T-cell (primary cell): ENCODE results near the gene RSBN1. TPM values are rescaled to one million over a fixed set of nuclear protein-coding genes. Genes with fewer than 3 reads are reported as not detected.

Source experiments
- ATAC-seq, 4 experiments: fragments of 200-7000 bp in 3 of 4; fragments of 150-1000 bp in 1 of 4; cut with Tn5 transposase; replicated peaks in 1 of 4; 1 replicate in 3 of 4; 2 replicates in 1 of 4; pipeline ENCODE4 v1.10.0; 2021; ENCODE audit warnings: moderate library complexity in 3 of 4, mild to moderate bottlenecking in 2 of 4, moderate number of reproducible peaks in 1 of 4
- CTCF ChIA-PET, 2 donors: fragments of 300-600 bp; sonication (Branson Sonifier 250); formaldehyde crosslinking; loops; one replicate each; lab custom pipeline; 2022; ENCODE audit warnings: antibody characterized with exemption in 2 of 2; lab: Charles Lee
- POLR2A ChIA-PET, 2 donors: fragments of 300-600 bp; sonication (Branson Sonifier 250); formaldehyde crosslinking; loops; one replicate each; lab custom pipeline; 2022; ENCODE audit warnings: antibody characterized with exemption in 2 of 2; lab: Charles Lee
- DNase-seq, 35 experiments: peaks; one replicate each; pipeline versions ENCODE4 v3.0.0 to v3.0.0-alpha.2; 2013 to 2023
- H3K27ac ChIP-seq: one replicate; pipeline ENCODE4 v1.5.1; 2013; ENCODE audit warnings: low read length
- H3K27me3 ChIP-seq, 2 experiments: replicated peaks in 1 of 2; 1 replicate in 1 of 2; 2 replicates in 1 of 2; pipeline versions ENCODE4 v1.6.1 to v1.7.0; 2013; ENCODE audit warnings: low read length in 1 of 2, mixed read lengths in 1 of 2; ENCODE audit not compliant: control insufficient read depth in 2 of 2, insufficient read depth in 2 of 2; ENCODE audit errors: extremely low read depth in 1 of 2
- H3K36me3 ChIP-seq, 2 donors: 1 replicate in 1 of 2; 2 replicates in 1 of 2; pipeline versions ENCODE4 v1.6.1 to v1.7.0; 2013; ENCODE audit warnings: low read length in 1 of 2; ENCODE audit not compliant: control insufficient read depth in 2 of 2, insufficient read depth in 1 of 2; ENCODE audit errors: extremely low read depth in 1 of 2
- H3K4me1 ChIP-seq, 2 experiments: 1 replicate in 1 of 2; 2 replicates in 1 of 2; pipeline versions ENCODE4 v1.6.1 to v1.7.0; 2013; ENCODE audit warnings: low read length in 2 of 2, mixed read lengths in 1 of 2; ENCODE audit not compliant: insufficient read depth in 2 of 2, control insufficient read depth in 1 of 2; ENCODE audit errors: extremely low read depth in 1 of 2
- H3K4me3 ChIP-seq, 2 donors: 1 replicate in 1 of 2; 2 replicates in 1 of 2; pipeline versions ENCODE4 v1.5.1 to v1.7.0; 2013; ENCODE audit warnings: mild to moderate bottlenecking in 2 of 2, low read length in 1 of 2, moderate library complexity in 1 of 2; ENCODE audit not compliant: control insufficient read depth in 1 of 2; ENCODE audit errors: extremely low read depth in 1 of 2
- H3K9me3 ChIP-seq: 2 replicates; pipeline ENCODE4 v1.7.0; 2013
- H3K27ac Mint-ChIP-seq, 2 donors: one replicate each; pipeline ENCODE4 v1.8.0; 2020 to 2021; ENCODE audit warnings: mild to moderate bottlenecking in 2 of 2, mixed read lengths in 2 of 2
- H3K27me3 Mint-ChIP-seq, 2 donors: one replicate each; pipeline ENCODE4 v1.8.0; 2021 to 2022; ENCODE audit warnings: mixed read lengths in 2 of 2
- H3K36me3 Mint-ChIP-seq: one replicate; pipeline ENCODE4 v1.8.0; 2021; ENCODE audit warnings: mixed read lengths
- H3K4me1 Mint-ChIP-seq, 3 donors: one replicate each; pipeline ENCODE4 v1.8.0; 2020 to 2022; ENCODE audit warnings: mixed read lengths in 3 of 3, mild to moderate bottlenecking in 1 of 3
- H3K4me3 Mint-ChIP-seq, 3 donors: one replicate each; pipeline ENCODE4 v1.8.0; 2020 to 2022; ENCODE audit warnings: mild to moderate bottlenecking in 3 of 3, mixed read lengths in 3 of 3, moderate library complexity in 3 of 3
- H3K9me3 Mint-ChIP-seq, 3 donors: one replicate each; pipeline ENCODE4 v1.8.0; 2020 to 2022; ENCODE audit warnings: mixed read lengths in 3 of 3
- WGBS: methylation state at CpG from one replicate; pipeline ENCODE4 v1.1.5; 2013; ENCODE audit warnings: missing lambda C conversion rate; ENCODE audit not compliant: insufficient coverage; 5-methylcytosine and 5-hydroxymethylcytosine counted together
- total RNA-seq, 35 experiments: library from RNA in 6 of 35; stranded (reverse) in 6 of 35; fragments of 120-200 nt in 1 of 35; gene quantifications; one replicate each; pipeline versions ENCODE4 v1.2.1 to v1.2.4 and lab custom pipeline; 2013 to 2026

The RSBN1 gene
- total RNA-seq, 5 donors from 2014 or later (not counting 1 experiment from before 2014, with no cell fraction given), result 43.9 to 49.9 (median 45.1) TPM

DNA sequence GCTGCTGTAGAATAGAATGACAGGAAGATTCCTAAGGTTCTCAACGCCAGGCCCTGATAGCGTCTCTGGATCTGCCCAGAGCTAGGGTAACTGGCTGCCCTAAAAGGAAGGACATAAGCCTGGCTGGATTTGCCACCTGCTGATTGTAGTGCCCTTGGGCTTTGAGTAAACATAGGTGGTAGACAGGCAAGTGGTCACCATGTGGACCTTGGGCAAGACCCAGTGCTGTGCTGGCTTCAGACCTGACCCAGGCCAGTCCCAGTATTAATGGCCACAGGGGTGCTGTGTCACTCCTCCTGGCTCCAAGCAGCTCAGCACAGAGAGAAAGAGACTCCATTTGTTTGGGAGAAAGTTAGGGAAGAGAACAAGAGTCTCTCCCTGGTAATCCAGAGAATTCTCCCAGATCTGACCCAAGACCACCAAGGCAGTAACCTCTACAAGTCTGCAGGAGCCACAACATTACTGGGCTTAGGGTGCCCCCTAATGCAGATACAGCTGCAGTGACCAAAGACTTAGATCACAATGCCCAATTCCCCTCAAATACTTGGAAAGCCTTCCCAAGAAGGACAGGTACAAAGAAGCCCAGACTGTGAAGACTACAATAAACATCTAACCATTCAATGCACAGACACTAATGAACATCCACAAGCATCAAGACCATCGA is 97.5 kb downstream of the RSBN1 start:
- ATAC-seq (no peak), DNase-seq (no peak)
- H3K4me3 ChIP-seq, result no peak overlapping the region
- H3K4me1 ChIP-seq, result no peaks in the 10 kb centered on the region
- Mint-ChIP-seq H3K4me1 (no peaks in the 10 kb centered on the region), H3K27me3 (no peaks in the 10 kb centered on the region), H3K27ac (no peak overlapping the region), H3K9me3 (peaks cover 6 to 21% (median 10%) of the 10 kb centered on the region in 3 donors), H3K36me3 (peaks cover 48% of the 10 kb centered on the region), H3K4me3 (no peak overlapping the region)
- H3K27me3 ChIP-seq, result no peaks in the 10 kb centered on the region
- H3K36me3 ChIP-seq, result peaks cover 4% of the 10 kb centered on the region in 2 donors
- WGBS, result 97% methylated on average over 3 of the region's 3 CpGs
- no peaks in the 10 kb centered on the region for H3K9me3 ChIP-seq
- ChIA-PET POLR2A (no interaction called here), CTCF (no interaction called here)
- no peak overlapping the region for H3K27ac ChIP-seq

Other genes with a start within 250 kb of the RSBN1 start
- 10 to 100 TPM in 2 of 5 donors, 1 to 10 TPM in 3; 5.9 to 10.5 (median 9.2) TPM for gene PHTF1, start 53.0 kb downstream of the RSBN1 start, total RNA-seq
- gene PTPN22, start 59.2 kb upstream of the RSBN1 start, total RNA-seq, result 10 to 100 TPM; 25.6 to 45.9 (median 26.6) TPM
- 1 to 10 TPM; 1.2 to 5.8 (median 1.7) TPM for gene BCL2L15, start 75.1 kb upstream of the RSBN1 start, total RNA-seq
- 10 to 100 TPM; 57.8 to 66.4 (median 61.5) TPM for gene AP4B1, start 92.3 kb upstream of the RSBN1 start, total RNA-seq
- gene DCLRE1B, start 92.8 kb upstream of the RSBN1 start, total RNA-seq, result 1 to 10 TPM; 5.6 to 6.1 (median 5.9) TPM
- 100 to 1,000 TPM in 4 of 5 donors, 10 to 100 TPM in 1; 99.5 to 189 (median 103) TPM for gene HIPK1, start 116.8 kb upstream of the RSBN1 start, total RNA-seq
- 1 to 10 TPM in 1 of 5 donors, under 1 TPM in 4; 0.23 to 1.2 (median 0.63) TPM for gene OLFML3, start 167.0 kb upstream of the RSBN1 start, total RNA-seq